AG10803 (cell line): ENCODE measurements around the gene SBF1.

Experiments
- DNase-seq: peaks from one replicate; pipeline ENCODE4 v3.0.0; 2010; ENCODE audit warnings: low read depth
- H3K4me3 ChIP-seq: 2 replicates; pipeline ENCODE4 v1.5.1; 2011; ENCODE audit warnings: mild to moderate bottlenecking, low read length, control low read depth
- CTCF ChIP-seq: conservative IDR thresholded peaks from 2 replicates; pipeline ENCODE4 v1.5.1; 2011; ENCODE audit warnings: mild to moderate bottlenecking, low read length, control low read depth, inconsistent platforms

The SBF1 gene

GRCh38 chr22:50425179-50425916, 49.5 kb downstream of the SBF1 start:
- H3K4me3 ChIP-seq: no peak overlapping the region
- no peak for DNase-seq
- no peak for TF ChIP-seq CTCF

- no peak for DNase-seq
- no peak for TF ChIP-seq CTCF
- H3K4me3 ChIP-seq: no peak overlapping the region
Measured at GRCh38 chr22:50423956-50424355, 50.9 kb downstream of the SBF1 start.

GRCh38 chr22:50422961-50423815, 51.6 kb downstream of the SBF1 start:
- no peak overlapping the region for H3K4me3 ChIP-seq
- TF ChIP-seq CTCF: no peak
- no peak for DNase-seq

GRCh38 chr22:50422046-50422445, 52.8 kb downstream of the SBF1 start:
- no peak for TF ChIP-seq CTCF
- DNase-seq: no peak
- H3K4me3 ChIP-seq: no peak overlapping the region

- no peak for TF ChIP-seq CTCF
- no peak overlapping the region for H3K4me3 ChIP-seq
Measured at GRCh38 chr22:50420581-50420980, 54.3 kb downstream of the SBF1 start.

GRCh38 chr22:50420015-50420414, 54.8 kb downstream of the SBF1 start:
- DNase-seq: no peak
- no peak overlapping the region for H3K4me3 ChIP-seq
- no peak for TF ChIP-seq CTCF

More at GRCh38 chr22:50420581-50420980, 54.3 kb downstream of the SBF1 start:
- DNase-seq: no peak
